Nephron progenitor cell (in vitro differentiated cells): ENCODE results near the gene RAD51B.

Experiments used
- DNase-seq: peaks from one replicate; pipeline ENCODE4 v3.0.0; 2021
- H3K27ac Mint-ChIP-seq: 2 replicates; pipeline ENCODE4 v1.8.0; 2021; ENCODE audit warnings: mild to moderate bottlenecking, moderate library complexity, mixed read lengths
- H3K27me3 Mint-ChIP-seq: 2 replicates; pipeline ENCODE4 v1.8.0; 2021; ENCODE audit warnings: mild to moderate bottlenecking, low read depth, mixed read lengths; ENCODE audit not compliant: poor library complexity
- H3K36me3 Mint-ChIP-seq: 2 replicates; pipeline ENCODE4 v1.8.0; 2021; ENCODE audit warnings: low read depth, mixed read lengths
- H3K4me1 Mint-ChIP-seq: 2 replicates; pipeline ENCODE4 v1.8.0; 2021; ENCODE audit warnings: mixed read lengths
- H3K4me3 Mint-ChIP-seq: 2 replicates; pipeline ENCODE4 v1.8.0; 2021; ENCODE audit warnings: mild to moderate bottlenecking, moderate library complexity, mixed read lengths
- H3K9me3 Mint-ChIP-seq: 2 replicates; pipeline ENCODE4 v1.8.0; 2021; ENCODE audit warnings: mild to moderate bottlenecking, moderate library complexity, mixed read lengths
- TF ChIP-seq, protein P1 (sequence below): fragments of 200-600 bp; sonication (generic); IDR thresholded peaks from 2 replicates; pipeline ENCODE4 v1.5.0; 2021; ENCODE audit warnings: antibody characterized with exemption

The RAD51B gene

DNA sequence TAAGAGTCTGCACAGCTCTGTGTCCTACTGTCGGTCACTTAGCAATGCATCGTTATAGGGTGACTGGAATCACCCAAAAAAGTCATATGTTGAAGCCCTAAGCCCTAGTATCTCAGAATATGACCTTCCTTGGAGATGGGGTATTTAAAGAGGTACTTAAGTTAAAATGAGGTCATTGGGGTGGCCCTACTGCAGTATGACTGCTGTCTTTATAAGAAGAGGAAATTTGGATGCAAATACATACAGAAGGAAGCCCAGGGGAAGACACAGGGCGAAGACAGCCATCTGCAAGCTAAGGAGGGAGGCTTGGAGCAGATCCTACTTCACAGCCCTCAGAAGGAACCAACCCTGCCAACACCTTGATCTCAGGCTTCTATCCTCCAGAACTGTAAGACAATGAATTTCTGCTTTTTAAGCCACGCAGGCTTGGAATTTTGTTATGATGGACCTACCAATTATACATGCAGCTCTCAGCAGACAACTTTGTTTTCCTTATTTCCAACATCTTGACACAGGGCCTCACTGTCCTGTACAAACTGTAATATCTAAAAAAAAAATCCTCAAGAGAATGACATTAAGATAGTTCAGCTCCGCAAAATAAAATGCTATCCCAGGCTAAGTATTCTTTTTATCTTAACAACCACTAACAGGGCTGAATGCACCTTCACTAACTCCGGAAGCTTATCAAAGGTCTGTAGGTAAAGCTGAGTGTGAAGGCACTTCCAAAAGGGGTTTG is 932.9 kb downstream of the RAD51B start:
- Mint-ChIP-seq H3K4me3 (no peak overlapping the region), H3K36me3 (no peaks in the 10 kb centered on the region), H3K4me1 (peaks cover 66% of the 10 kb centered on the region), H3K27ac (no peak overlapping the region), H3K9me3 (no peaks in the 10 kb centered on the region), H3K27me3 (no peaks in the 10 kb centered on the region)
- TF ChIP-seq, protein P1, sequence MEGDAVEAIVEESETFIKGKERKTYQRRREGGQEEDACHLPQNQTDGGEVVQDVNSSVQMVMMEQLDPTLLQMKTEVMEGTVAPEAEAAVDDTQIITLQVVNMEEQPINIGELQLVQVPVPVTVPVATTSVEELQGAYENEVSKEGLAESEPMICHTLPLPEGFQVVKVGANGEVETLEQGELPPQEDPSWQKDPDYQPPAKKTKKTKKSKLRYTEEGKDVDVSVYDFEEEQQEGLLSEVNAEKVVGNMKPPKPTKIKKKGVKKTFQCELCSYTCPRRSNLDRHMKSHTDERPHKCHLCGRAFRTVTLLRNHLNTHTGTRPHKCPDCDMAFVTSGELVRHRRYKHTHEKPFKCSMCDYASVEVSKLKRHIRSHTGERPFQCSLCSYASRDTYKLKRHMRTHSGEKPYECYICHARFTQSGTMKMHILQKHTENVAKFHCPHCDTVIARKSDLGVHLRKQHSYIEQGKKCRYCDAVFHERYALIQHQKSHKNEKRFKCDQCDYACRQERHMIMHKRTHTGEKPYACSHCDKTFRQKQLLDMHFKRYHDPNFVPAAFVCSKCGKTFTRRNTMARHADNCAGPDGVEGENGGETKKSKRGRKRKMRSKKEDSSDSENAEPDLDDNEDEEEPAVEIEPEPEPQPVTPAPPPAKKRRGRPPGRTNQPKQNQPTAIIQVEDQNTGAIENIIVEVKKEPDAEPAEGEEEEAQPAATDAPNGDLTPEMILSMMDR: no peak
- DNase-seq: no peak

DNA sequence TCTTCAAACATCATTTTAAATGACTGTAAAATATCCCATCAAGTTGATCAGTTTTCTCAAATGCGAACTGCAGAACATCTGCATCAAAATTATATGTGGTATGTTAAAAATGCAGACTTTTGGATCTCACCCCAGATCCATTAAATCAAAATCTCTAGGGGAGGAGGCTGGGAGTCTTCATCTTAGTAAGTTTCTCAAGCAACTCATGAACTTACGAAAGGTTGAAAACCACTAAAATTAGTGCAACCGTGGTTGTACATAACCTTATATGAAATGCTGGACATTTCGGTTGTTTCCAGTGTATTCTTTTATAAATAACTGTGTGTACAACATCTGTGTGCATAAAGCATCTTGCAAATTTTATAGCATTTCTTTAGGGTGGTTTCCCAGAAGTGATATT is 934.1 kb downstream of the RAD51B start:
- H3K27me3 Mint-ChIP-seq: peaks cover 6% of the 10 kb centered on the region
- DNase-seq: no peak
- H3K9me3 Mint-ChIP-seq: no peaks in the 10 kb centered on the region
- H3K4me1 Mint-ChIP-seq: peaks cover 66% of the 10 kb centered on the region
- H3K4me3 Mint-ChIP-seq: no peak overlapping the region
- H3K36me3 Mint-ChIP-seq: no peaks in the 10 kb centered on the region
- TF ChIP-seq, protein P1: no peak
- no peak overlapping the region for H3K27ac Mint-ChIP-seq

DNA sequence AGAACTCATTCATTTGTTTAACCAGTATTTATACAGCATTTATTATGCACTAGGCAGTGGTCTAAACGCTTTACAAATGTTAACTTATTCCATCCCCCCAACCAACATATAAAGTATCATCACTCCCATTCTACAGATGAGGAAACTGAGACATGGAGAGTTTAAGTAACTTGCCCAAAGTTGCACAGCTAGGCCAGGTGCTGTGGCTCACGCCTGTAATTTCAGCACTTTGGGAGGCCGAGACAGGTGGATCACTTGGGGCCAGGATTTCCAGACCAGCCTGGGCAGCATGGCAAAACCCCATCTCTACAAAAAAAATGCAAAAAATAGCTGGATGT is 935.4 kb downstream of the RAD51B start:
- H3K4me3 Mint-ChIP-seq: no peak overlapping the region
- H3K4me1 Mint-ChIP-seq: peaks cover 66% of the 10 kb centered on the region
- H3K36me3 Mint-ChIP-seq: no peaks in the 10 kb centered on the region
- H3K9me3 Mint-ChIP-seq: no peaks in the 10 kb centered on the region
- TF ChIP-seq, protein P1: no peak
- H3K27me3 Mint-ChIP-seq: peaks cover 6% of the 10 kb centered on the region
- no peak overlapping the region for H3K27ac Mint-ChIP-seq
- no peak for DNase-seq

DNA sequence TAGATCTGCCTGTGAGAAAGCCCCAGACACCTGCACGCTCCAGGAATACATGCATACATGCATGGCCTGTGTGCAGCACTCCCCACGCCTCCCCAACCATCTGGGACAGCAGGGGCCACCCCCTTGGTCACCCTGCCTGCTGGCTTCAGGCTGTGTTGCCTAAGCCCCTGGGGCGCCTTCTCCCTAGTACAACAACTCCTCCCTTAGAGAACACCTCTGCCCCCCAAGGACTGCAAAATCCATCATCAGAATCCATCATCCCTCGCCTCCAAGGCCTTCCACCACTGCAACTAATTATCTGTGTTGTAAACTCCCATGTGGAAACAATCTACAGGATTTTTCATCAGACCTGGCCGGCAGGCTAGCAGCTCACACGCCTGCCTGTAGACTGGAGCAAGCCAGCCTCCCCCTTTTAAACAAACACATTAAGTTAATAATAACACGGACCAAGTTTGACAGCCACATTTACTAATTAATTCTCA is 936.5 kb downstream of the RAD51B start:
- TF ChIP-seq, protein P1: no peak
- H3K4me3 Mint-ChIP-seq: no peak overlapping the region

DNA sequence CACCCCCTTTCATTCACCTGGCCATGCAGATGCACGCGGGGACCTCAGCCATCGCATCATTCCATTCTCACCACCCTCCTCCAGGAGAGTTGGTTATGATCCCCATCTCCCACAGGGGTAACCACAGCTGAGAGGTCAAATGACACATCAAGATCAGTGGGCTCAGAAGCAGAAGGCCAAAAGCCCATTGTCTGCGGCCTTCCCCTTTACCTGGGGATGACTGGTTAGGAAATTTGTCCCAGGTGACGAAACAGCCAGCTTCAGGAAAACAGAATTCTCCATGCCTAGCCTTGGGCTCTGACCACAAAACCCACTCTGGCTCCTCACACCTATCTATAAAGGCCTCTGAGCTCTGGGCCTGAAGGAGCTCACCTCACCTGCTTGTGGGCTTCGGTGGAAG is 937.2 kb downstream of the RAD51B start:
- Mint-ChIP-seq H3K36me3 (no peaks in the 10 kb centered on the region), H3K27ac (no peak overlapping the region), H3K9me3 (no peaks in the 10 kb centered on the region), H3K4me1 (peaks cover 78% of the 10 kb centered on the region), H3K27me3 (peaks cover 6% of the 10 kb centered on the region), H3K4me3 (no peak overlapping the region)
- TF ChIP-seq, protein P1: no peak
- no peak for DNase-seq

More for the DNA sequence above, 936.5 kb downstream of the RAD51B start:
- DNase-seq: no peak
- Mint-ChIP-seq H3K27ac (peak overlapping the region; percentile 17), H3K4me1 (peaks cover 72% of the 10 kb centered on the region), H3K9me3 (no peaks in the 10 kb centered on the region), H3K27me3 (peaks cover 6% of the 10 kb centered on the region), H3K36me3 (no peaks in the 10 kb centered on the region)

DNA sequence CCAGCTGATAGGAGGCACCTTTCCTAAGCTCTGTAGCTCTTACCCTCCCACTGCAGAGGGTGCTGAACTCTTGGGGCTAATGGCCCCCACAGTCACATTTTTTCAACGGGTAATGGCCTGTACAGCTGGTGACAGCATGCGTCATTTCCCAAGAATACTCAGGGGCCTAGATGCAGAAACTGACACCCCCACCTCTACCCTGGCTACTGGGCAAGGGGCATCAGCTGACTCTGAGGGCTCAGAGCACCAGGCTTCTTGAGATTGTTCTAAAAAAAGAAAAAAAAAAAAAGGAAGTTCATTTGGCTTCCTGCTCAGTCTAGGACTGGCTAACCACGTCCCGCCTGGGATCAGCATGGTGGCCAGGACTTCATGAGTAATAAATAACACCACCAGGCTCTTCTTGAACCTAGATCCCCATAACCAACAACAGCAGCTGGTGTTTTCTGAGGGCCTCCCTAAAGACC is 938.1 kb downstream of the RAD51B start:
- H3K4me1 Mint-ChIP-seq: peaks cover 81% of the 10 kb centered on the region
- peaks cover 6% of the 10 kb centered on the region for H3K27me3 Mint-ChIP-seq
- H3K9me3 Mint-ChIP-seq: no peaks in the 10 kb centered on the region
- no peak for DNase-seq
- TF ChIP-seq, protein P1: no peak
- H3K27ac Mint-ChIP-seq: no peak overlapping the region
- no peak overlapping the region for H3K4me3 Mint-ChIP-seq
- no peaks in the 10 kb centered on the region for H3K36me3 Mint-ChIP-seq
